Esophagus muscularis mucosa (tissue), 4 donors: ENCODE data around the gene OR6M1.

ENCODE experiments used
- CTCF ChIP-seq, 3 experiments: fragments of 200-600 bp in 2 of 3; fragments of 450-650 bp in 1 of 3; sonication (generic) in 2 of 3; IDR thresholded peaks; one replicate each; pipeline ENCODE4 v1.5.1; 2017 to 2019; ENCODE audit warnings: antibody characterized with exemption in 3 of 3, mild to moderate bottlenecking in 2 of 3, moderate library complexity in 1 of 3
- EP300 ChIP-seq: sonication (generic); formaldehyde crosslinking; IDR thresholded peaks from one replicate; pipeline ENCODE4 v1.6.1; 2017; ENCODE audit warnings: antibody characterized with exemption
- POLR2A ChIP-seq: fragments of 450-650 bp; IDR thresholded peaks from one replicate; pipeline ENCODE4 v1.6.1; 2017; ENCODE audit warnings: antibody characterized with exemption, moderate library complexity, mild to moderate bottlenecking, low read depth

GRCh38 chr11:123796226-123796625, 9.9 kb downstream of the OR6M1 start:
- TF ChIP-seq POLR2A (no peak), CTCF (IDR thresholded peaks at IDR 0.05) (no peak), EP300 (no peak)
